ENCODE data around the gene EXT2.

The EXT2 gene

GRCh38 chr11:44085330-44085729, 10.1 kb upstream of the EXT2 start:
- no peak overlapping the region for H3K4me3 ChIP-seq (ENCODE audit: low read depth, low read length)
- no peak for TF ChIP-seq CTCF (IDR thresholded peaks at IDR 0.05; ENCODE audit: low read depth, low read length)

GRCh38 chr11:44088377-44088776, 7.1 kb upstream of the EXT2 start:
- no peak for TF ChIP-seq CTCF (IDR thresholded peaks at IDR 0.05; ENCODE audit: low read depth, low read length)

GRCh38 chr11:44088871-44089270, 6.6 kb upstream of the EXT2 start:
- H3K4me3 ChIP-seq (ENCODE audit: low read depth, low read length): no peak overlapping the region
- no peak for TF ChIP-seq CTCF (IDR thresholded peaks at IDR 0.05; ENCODE audit: low read depth, low read length)

More at GRCh38 chr11:44088377-44088776, 7.1 kb upstream of the EXT2 start:
- H3K4me3 ChIP-seq (ENCODE audit: low read depth, low read length): no peak overlapping the region

GRCh38 chr11:44090539-44090938, 4.9 kb upstream of the EXT2 start:
- TF ChIP-seq CTCF (IDR thresholded peaks at IDR 0.05; ENCODE audit: low read depth, low read length): no peak
- no peak overlapping the region for H3K4me3 ChIP-seq (ENCODE audit: low read depth, low read length)

- TF ChIP-seq CTCF (IDR thresholded peaks at IDR 0.05; ENCODE audit: low read depth, low read length): peak; percentile 75
- no peak overlapping the region for H3K4me3 ChIP-seq (ENCODE audit: low read depth, low read length)
Observed at GRCh38 chr11:44094260-44094868, 1.1 kb upstream of the EXT2 start.

- H3K4me3 ChIP-seq (ENCODE audit: low read depth, low read length): peak overlapping the region; percentile 82
Observed at GRCh38 chr11:44096360-44097185, 1.1 kb downstream of the EXT2 start.

More at GRCh38 chr11:44096360-44097185, 1.1 kb downstream of the EXT2 start:
- no peak for TF ChIP-seq CTCF (IDR thresholded peaks at IDR 0.05; ENCODE audit: low read depth, low read length)
